K562 (cell line): ENCODE measurements around the gene FEN1. TPM values are rescaled to one million over a fixed set of nuclear protein-coding genes. Genes with fewer than 3 reads are reported as not detected.

ENCODE experiments used
- ADNP ChIP-seq: fragments of 200-800 bp; sonication (Bioruptor generic); IDR thresholded peaks from 2 replicates; pipeline ENCODE4 v1.6.1; 2016; ENCODE audit warnings: missing genetic modification characterization, missing compliant biosample characterization
- BRF2 ChIP-seq: IDR thresholded peaks from 3 replicates; pipeline ENCODE4 v1.6.1; 2011; ENCODE audit warnings: borderline replicate concordance, mild to moderate bottlenecking; ENCODE audit not compliant: insufficient read length, insufficient read depth
- CBX5 ChIP-seq: IDR thresholded peaks from 2 replicates; pipeline ENCODE4 v1.6.1; 2014; ENCODE audit warnings: low read depth, borderline replicate concordance
- CREB5 ChIP-seq: fragments of 250-450 bp; sonication (Bioruptor Pico); IDR thresholded peaks from 2 replicates; pipeline ENCODE4 v1.5.0; 2020; ENCODE audit warnings: mild to moderate bottlenecking
- EHMT2 ChIP-seq: fragments of 450-650 bp; IDR thresholded peaks from 2 replicates; pipeline ENCODE4 v1.6.1; 2018; ENCODE audit warnings: antibody characterized with exemption
- ETS1 ChIP-seq: conservative IDR thresholded peaks from 2 replicates; pipeline ENCODE4 v1.6.1; 2011; ENCODE audit warnings: low read depth, mild to moderate bottlenecking, low read length; ENCODE audit not compliant: control insufficient read depth
- FOSL1 ChIP-seq: fragments of 200-800 bp; sonication (Bioruptor generic); conservative IDR thresholded peaks from 2 replicates; pipeline ENCODE4 v1.6.1; 2016; ENCODE audit warnings: missing genetic modification characterization, missing compliant biosample characterization
- FOXA3 ChIP-seq, 2 experiments: fragments of 450-650 bp in 1 of 2; sonication (generic) in 1 of 2; formaldehyde crosslinking; IDR thresholded peaks in 1 of 2; conservative IDR thresholded peaks in 1 of 2; 2 replicates each; pipeline versions ENCODE4 v1.4.0 to v1.8.0; 2020 to 2022; ENCODE audit warnings: mild to moderate bottlenecking in 2 of 2, missing genetic modification reagents in 1 of 2
- HNRNPL ChIP-seq: fragments of 200-400 bp; formaldehyde crosslinking; IDR thresholded peaks from 2 replicates; pipeline ENCODE4 v1.6.1; 2017; ENCODE audit warnings: low read depth, mild to moderate bottlenecking, low read length
- ILK ChIP-seq: fragments of 450-650 bp; IDR thresholded peaks from 2 replicates; pipeline ENCODE4 v1.6.1; 2016; ENCODE audit warnings: missing genetic modification characterization, low read depth, mild to moderate bottlenecking, missing compliant biosample characterization, moderate library complexity, borderline replicate concordance
- MCM5 ChIP-seq: fragments of 450-650 bp; IDR thresholded peaks from 2 replicates; pipeline ENCODE4 v1.6.1; 2016; ENCODE audit warnings: low read depth
- MEF2A ChIP-seq: IDR thresholded peaks from 2 replicates; pipeline ENCODE4 v1.6.1; 2011; ENCODE audit warnings: low read depth, mild to moderate bottlenecking, low read length, moderate library complexity; ENCODE audit not compliant: control insufficient read depth
- RAD21 ChIP-seq, 2 experiments: fragments of 250-450 bp in 1 of 2; fragments of 450-650 bp in 1 of 2; sonication (Bioruptor Pico) in 1 of 2; formaldehyde crosslinking in 1 of 2; IDR thresholded peaks in 1 of 2; conservative IDR thresholded peaks in 1 of 2; 2 replicates each; pipeline versions ENCODE4 v1.4.0 to v1.8.0; 2020 to 2022; ENCODE audit warnings: mild to moderate bottlenecking in 2 of 2, moderate library complexity in 1 of 2
- RBM17 ChIP-seq: fragments of 200-400 bp; formaldehyde crosslinking; IDR thresholded peaks from 2 replicates; pipeline ENCODE4 v1.6.1; 2017; ENCODE audit warnings: low read depth, mild to moderate bottlenecking, low read length, borderline replicate concordance
- SFPQ ChIP-seq: fragments of 200-400 bp; formaldehyde crosslinking; IDR thresholded peaks from 2 replicates; pipeline ENCODE4 v1.6.1; 2017; ENCODE audit warnings: mild to moderate bottlenecking, low read depth, low read length, moderate library complexity
- SMC3 ChIP-seq: conservative IDR thresholded peaks from 2 replicates; pipeline ENCODE4 v1.6.1; 2011; ENCODE audit warnings: low read depth, low read length, improper control_type of control experiment; ENCODE audit not compliant: insufficient read depth
- TAF1 ChIP-seq: IDR thresholded peaks from 2 replicates; pipeline ENCODE4 v1.6.1; 2011; ENCODE audit warnings: mild to moderate bottlenecking, low read length, moderate library complexity; ENCODE audit not compliant: insufficient read depth, control insufficient read depth, severe bottlenecking; ENCODE audit errors: extremely low read depth
- TARDBP ChIP-seq: fragments of 450-650 bp; IDR thresholded peaks from 2 replicates; pipeline ENCODE4 v1.6.1; 2016
- ZBTB8A ChIP-seq: fragments of 450-650 bp; IDR thresholded peaks from 2 replicates; pipeline ENCODE4 v1.6.1; 2018; ENCODE audit warnings: mild to moderate bottlenecking, moderate library complexity; ENCODE audit not compliant: partially characterized antibody
- ZNF316 ChIP-seq: fragments of 450-650 bp; IDR thresholded peaks from 2 replicates; pipeline ENCODE4 v1.6.1; 2016
- ZNF766 ChIP-seq: fragments of 200-800 bp; sonication (Bioruptor generic); conservative IDR thresholded peaks from 2 replicates; pipeline ENCODE4 v1.6.1; 2016; ENCODE audit warnings: missing genetic modification characterization, missing compliant biosample characterization
- polyA plus RNA-seq, 8 experiments: library from polyadenylated mRNA; depleted of rRNA in 4 of 8; stranded (reverse) in 5 of 8; unstranded in 3 of 8; fragments of >200 nt; fragmentation: Nextera tagmentation in 2 of 8; fragmentation: Illumina TruSeq in 1 of 8; extraction: Ambion mirVana in 2 of 8; extraction: Trizol in 1 of 8; gene quantifications; 2 replicates each; pipeline versions ENCODE4 v1.2.1 to v1.2.3, GENCODE V29; 2011 to 2014; ENCODE audit warnings: inconsistent platforms in 1 of 8, missing spikeins in 1 of 8
- total RNA-seq, 7 experiments: library from RNA; depleted of rRNA in 6 of 7; stranded (reverse); fragments of >200 nt in 6 of 7; fragmentation: Illumina TruSeq in 2 of 7; extraction: Trizol in 2 of 7; gene quantifications; 2 replicates each; pipeline versions ENCODE4 v1.2.1 to v1.2.3, GENCODE V29; 2011 to 2021; ENCODE audit warnings: low replicate concordance in 1 of 7

Gene FEN1
- total and polyA plus RNA-seq, 9 of the 15 experiments (the other 6 are each of a cell fraction or from before 2014, with no cell fraction given): 58.1 to 156 (median 137) TPM

- no peak for TF ChIP-seq BRF2
- TF ChIP-seq FOXA3 (CRISPR knock-in tag; conservative IDR thresholded peaks at IDR 0.05 in 1 of 2, IDR thresholded peaks at IDR 0.05 in 1 of 2): 0 out of 4 replicates have a peak, but pooled peaks of 1 of the 2 experiments have one; percentile 53
- TF ChIP-seq ZNF316: no peak
- no peak for TF ChIP-seq CBX5
- TF ChIP-seq RAD21 (CRISPR knock-in tag; conservative IDR thresholded peaks at IDR 0.05 in 1 of 2, IDR thresholded peaks at IDR 0.05 in 1 of 2): no peak
- TF ChIP-seq CREB5 (CRISPR knock-in tag): no peak
- TF ChIP-seq EHMT2: no peak
- no peak for TF ChIP-seq RBM17
- peak; percentile 89; the same call in 1 of the 2 replicates for TF ChIP-seq ETS1
- no peak for TF ChIP-seq SFPQ
- TF ChIP-seq MCM5: no peak
- no peak for TF ChIP-seq TARDBP
- no peak for TF ChIP-seq ZBTB8A
- TF ChIP-seq ADNP (tag): no peak
- peak; percentile 92 for TF ChIP-seq ZNF766 (CRISPR knock-in tag)
- no peak for TF ChIP-seq MEF2A
- TF ChIP-seq ILK (tag): no peak
- no peak for TF ChIP-seq SMC3
- no peak for TF ChIP-seq HNRNPL
- peak; percentile 73 for TF ChIP-seq TAF1
- peak; percentile 35; the same call in 1 of the 2 replicates for TF ChIP-seq FOSL1 (tag)
These were observed at the start of gene FEN1, which contains the start of gene TMEM258 (continued) for GRCh38 chr11:61792310-61793082.
